Medulla oblongata (tissue), 1 donor: ENCODE measurements around the gene ZNF423.
"Not testable (repeated sequence)": the region's sequence is repeated elsewhere in the genome, so short reads cannot be mapped to it uniquely, and the experiment has no call there.

ENCODE experiments used
- DNase-seq: peaks from one replicate; pipeline ENCODE4 v3.0.0-alpha.2; 2015; ENCODE audit errors: extremely low spot score

ZNF423 gene

GRCh38 chr16:49586466-49587450 lies 269.2 kb downstream of the ZNF423 start:
- DNase-seq: peak; percentile 3

DNA sequence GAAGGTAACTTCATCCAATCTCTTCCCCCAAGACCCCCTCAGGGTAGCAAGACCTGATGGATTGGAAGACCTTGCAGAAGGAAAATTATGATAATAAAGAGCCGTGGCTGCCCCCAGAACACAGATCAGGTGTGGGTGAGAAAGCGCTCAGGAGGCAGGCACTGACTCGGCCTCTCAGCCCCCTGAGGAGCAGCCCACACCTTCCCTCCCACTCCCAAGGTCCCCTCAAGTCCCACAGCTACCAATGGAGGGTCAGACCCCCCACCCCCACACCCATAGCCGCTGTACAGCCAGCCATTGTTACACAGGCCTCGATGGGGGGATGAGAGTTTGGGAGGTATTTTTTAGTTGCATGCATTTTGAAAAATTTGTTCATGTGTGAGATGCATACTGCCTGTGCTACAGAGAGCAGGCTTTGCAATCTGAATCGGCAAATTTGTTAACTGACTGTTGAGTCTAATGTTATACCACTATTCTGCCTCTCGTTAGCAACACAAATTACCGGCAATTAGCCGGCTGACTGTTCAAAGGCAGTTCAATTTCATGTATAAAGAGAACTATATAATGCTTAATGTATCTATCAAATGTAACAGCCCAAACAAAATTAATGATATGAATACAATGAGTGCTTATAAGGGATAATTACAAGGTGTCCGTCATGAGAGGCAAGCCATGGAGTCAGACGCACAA lies 270.6 kb downstream of the ZNF423 start:
- no peak for DNase-seq

- DNase-seq: no peak
Measured at GRCh38 chr16:49583911-49584310, 272.0 kb downstream of the ZNF423 start.

- DNase-seq: peak; percentile 4
Measured at GRCh38 chr16:49581630-49582298, 274.1 kb downstream of the ZNF423 start.

DNA sequence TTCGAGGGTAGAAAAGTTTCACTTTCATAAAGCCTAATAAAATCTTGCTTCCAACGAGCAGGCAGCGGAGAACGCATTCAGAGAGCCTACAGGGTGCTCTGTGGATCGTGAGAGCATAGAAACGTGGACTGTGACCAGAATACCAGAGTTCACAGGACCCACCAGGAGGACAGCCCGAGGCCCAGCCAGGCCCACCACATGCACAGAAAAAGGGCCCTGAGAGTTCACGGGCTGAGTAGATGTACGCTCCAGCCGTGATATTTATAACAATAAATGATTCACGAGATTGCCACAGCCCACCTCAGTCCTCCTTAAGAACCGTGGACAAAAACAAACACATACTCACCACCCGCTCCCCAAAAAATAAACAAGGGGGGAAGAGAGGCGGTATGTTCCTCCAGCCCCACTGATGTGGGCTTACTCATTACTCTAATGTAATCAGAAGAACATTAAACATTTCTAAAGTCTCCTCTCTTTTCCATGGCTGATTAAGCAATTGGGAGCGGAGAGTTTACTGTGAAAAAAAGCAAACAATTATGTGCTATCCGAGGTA lies 275.1 kb downstream of the ZNF423 start:
- no peak for DNase-seq

DNA sequence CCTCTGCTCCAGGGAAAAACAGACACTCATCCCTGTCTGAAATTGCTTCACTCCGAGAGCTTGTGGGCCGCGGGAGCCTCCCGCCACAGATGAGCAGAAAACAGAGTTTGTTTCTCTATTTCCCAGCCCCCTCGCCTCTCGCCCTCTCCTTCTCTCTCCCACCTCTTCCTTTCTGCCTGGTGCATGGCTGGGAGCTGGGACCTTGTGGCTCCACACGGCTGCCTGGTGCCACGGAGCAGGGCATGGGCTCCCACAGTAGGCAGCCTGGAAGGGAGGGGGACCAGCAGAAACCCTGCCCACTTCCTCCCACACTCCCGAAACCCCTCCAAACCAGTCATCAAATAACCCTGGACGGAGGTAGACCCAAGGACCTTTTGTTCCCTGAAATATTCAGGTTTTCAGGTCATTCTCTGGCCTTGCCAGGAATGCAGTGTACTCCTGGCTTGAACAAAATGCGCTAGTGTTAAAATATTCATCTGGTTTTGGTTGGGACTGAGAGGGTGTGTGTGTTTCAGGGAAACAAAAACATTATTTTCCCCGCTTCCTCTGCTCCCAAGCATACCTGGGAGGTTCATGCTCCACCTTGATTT lies 277.4 kb downstream of the ZNF423 start:
- DNase-seq: no peak

GRCh38 chr16:49578018-49578417 lies 277.9 kb downstream of the ZNF423 start:
- DNase-seq: no peak

- DNase-seq: no peak
Measured at GRCh38 chr16:49576941-49577340, 279.0 kb downstream of the ZNF423 start.

DNA sequence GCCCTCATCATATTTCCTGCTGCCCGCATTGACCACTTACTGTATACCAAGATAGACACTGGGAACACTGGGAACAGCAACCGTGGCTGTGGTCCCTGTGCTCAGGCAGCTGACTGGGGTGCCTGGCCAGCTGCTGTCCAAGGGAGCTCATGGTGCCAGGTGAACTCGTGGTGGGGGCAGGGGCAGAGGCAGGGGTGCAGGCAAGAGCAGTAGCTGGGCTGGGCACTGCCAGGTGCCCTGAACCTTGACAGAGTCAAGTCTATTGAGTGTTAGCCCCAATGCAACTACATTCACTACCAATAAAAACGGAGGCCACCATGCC lies 279.8 kb downstream of the ZNF423 start:
- DNase-seq: no peak

- DNase-seq: peak; percentile 79
Measured at GRCh38 chr16:49575346-49576172, 280.4 kb downstream of the ZNF423 start.

- DNase-seq: no peak
Measured at GRCh38 chr16:49574826-49575225, 281.1 kb downstream of the ZNF423 start.

DNA sequence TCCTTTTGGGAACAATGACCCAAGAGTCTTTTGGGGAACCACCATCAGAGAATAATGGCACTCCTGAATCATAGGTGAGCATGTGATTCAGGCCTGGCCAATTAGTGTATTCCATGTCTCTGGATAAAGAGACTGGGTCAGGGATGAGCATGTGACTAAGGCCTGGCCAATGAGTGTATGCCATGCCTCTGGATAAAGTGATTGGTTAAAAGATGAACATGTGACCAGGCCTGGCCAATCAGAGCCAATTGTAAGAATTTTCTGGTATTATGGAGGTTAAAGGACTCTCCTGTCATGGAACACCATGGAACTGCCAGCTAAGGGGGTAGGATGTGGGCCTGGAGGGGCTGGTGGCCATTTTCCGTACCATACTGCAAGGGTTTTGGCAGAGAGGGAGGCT lies 288.0 kb downstream of the ZNF423 start:
- DNase-seq: no peak

DNA sequence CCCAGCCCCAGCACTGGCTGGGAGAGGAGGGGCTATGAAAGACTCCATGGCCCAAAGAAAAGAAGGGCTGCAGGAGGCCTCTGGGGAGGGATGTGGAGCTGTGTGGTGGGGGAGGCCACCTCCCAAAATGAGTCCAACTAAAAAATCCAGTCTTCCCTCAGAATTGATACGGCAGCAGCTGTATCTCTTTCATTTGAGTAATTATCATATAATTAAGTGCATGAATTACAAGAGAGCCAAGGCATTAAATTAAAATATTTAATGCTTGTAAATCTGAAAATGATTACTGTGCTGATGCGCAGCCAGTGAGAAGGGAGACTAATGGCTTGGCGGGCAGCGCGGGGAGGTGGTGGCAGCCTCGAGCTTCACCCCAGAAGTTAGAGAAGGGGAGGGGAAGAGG lies 289.5 kb downstream of the ZNF423 start:
- no peak for DNase-seq

DNA sequence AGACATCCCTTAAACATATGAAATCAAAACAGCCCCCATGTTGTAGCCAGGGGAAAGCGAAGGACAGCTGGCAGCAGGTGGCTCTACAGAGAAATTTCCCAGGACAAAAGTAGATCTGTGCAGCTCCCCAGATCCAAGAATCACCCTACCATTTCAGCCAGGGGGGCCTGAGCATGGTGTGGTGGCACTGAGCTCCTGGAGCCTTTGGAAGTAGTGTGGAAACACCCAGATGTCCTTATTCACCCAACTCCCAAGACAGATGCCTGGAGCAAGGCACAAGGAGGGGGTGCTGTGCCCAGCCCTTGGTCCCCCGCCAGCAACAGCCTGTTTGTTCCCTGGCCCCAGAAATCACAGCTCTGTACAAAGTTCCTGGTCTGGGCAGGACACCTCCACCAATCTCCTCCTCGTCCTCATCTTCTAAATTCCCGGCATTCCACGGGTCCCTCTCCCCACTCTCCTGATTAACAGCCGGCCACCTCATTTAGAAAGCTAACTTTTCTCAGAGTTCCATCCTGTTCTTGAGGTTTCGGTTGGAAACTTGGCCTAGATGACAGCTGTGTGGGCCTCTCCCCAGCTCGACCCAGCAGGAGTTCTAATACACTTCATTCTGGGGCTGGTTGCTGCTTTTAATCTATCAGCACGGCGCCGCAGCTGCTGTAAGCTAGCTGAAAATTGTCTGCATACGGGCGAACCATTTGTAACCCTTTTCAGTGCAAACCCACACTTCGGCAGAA lies 291.2 kb downstream of the ZNF423 start:
- DNase-seq: no peak

DNA sequence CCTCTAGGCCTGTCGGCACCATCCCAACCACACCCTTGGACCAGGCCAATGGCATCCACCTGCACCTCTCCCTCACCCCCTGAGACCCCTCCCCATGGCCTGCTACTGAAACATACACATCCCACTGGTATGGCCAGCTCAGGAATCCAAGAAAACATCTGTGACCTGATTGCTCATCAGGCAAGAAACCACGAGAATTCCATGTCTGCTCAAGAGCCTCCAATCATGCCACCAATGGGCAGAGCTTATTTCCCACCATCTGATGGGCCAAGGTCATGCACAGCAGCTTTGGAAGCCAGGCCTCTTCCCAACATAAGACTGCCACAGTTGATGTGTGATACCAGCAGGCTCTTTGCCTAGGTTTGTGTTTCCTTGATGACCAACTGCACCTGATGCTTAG lies 292.2 kb downstream of the ZNF423 start:
- DNase-seq: no peak

GRCh38 chr16:49562894-49563293 lies 293.0 kb downstream of the ZNF423 start:
- not testable (repeated sequence) for DNase-seq

- no peak for DNase-seq
Measured at GRCh38 chr16:49562228-49562627, 293.7 kb downstream of the ZNF423 start.

- DNase-seq: peak; percentile 33
Measured at GRCh38 chr16:49560004-49560830, 295.7 kb downstream of the ZNF423 start.

DNA sequence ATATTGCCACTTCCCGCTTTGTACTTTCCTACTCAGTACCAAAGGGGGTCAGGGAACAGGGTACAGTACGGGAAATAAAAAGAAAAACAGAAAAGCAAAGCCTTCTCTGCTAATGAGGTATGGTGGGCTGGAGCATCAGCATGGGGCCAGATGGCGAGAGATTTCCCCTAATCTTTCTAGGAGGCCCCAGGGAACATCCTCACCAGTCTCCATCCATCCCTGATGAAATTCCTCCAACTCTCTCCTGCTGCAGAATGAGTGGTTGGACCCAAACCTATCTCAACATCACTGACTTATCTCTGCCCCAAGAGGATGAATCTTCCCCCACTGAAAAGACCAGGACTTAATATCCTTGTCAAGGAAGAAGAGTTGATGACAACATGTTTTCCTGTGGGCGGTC lies 296.7 kb downstream of the ZNF423 start:
- DNase-seq: no peak
